Tongue (tissue), 2 donors: ENCODE measurements around the gene ADD3. TPM values are rescaled to one million over a fixed set of nuclear protein-coding genes. Genes with fewer than 3 reads are reported as not detected.
"Not testable (repeated sequence)": the region's sequence is repeated elsewhere in the genome, so short reads cannot be mapped to it uniquely, and the experiment has no call there.

ENCODE experiments used
- DNase-seq: peaks from one replicate; pipeline ENCODE4 v3.0.0-alpha.2; 2015
- total RNA-seq: library from RNA; depleted of rRNA; stranded (reverse); fragments of >200 nt; gene quantifications from one replicate; pipeline ENCODE4 v1.2.3, GENCODE V29; 2014

The ADD3 gene
- total RNA-seq, 1 donor from 2014 or later = 260 TPM

DNA sequence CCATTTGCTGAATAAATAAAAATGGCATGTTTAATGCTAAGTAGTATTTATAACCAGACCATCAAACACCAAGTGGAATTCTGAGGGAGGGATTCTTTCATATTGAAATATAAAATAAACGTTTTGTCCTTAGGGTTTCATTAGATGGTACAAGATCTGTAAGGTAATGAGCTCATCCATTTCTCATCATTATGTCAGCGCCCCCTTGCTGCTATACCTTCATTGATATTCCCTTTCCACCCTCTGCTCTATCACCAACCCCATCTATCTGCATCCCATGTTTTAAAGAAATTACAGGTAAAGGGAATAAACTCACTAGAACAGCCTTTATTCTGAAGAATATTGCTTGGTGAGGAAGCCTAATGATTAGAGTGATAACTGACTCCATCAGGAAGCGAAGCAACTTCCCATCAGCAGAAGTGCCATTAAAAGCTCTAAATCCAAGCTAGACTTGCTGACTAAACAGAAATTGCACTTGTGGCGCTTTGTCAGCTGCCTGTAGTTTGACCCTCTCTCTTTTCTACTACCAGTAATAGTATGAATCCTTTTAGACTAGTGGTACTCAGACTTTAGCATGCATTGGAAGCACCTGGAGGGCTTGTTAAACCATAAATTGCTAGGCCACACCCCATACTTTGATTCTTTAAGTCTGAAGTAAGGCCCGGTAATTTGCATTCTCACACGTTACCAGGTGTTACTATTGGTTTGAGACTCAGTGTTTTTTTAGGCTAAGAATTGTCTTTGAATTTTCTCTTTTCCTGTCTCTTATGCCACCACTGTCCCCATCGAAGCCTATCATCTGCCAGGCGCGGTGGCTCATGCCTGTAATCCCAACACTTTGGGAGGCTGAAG, 27.5 kb downstream of the ADD3 start:
- no peak for DNase-seq

DNA sequence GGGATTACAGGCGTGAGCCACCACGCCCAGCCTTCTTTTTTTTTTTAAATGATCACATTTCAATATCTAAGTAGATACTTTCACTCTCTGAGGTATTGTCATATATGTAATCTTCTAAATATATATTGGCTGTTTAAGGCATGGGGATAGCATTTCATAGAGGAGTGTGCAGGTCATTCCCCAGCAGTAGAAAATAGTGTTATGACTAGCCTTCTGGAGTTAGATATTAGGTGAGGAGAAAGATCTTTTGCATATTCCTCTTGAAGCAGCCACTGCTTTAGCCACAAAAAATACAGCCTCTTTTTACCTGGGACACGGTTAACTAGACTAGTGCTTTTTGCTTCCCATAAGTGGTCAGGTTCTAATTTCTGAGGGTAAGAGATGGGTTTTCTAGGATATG, 28.9 kb downstream of the ADD3 start:
- DNase-seq = no peak

- DNase-seq = no peak
These were observed 31.5 kb downstream of the ADD3 start for GRCh38 chr10:110039254-110039653.

GRCh38 chr10:110040108-110040507, 32.3 kb downstream of the ADD3 start:
- no peak for DNase-seq

DNA sequence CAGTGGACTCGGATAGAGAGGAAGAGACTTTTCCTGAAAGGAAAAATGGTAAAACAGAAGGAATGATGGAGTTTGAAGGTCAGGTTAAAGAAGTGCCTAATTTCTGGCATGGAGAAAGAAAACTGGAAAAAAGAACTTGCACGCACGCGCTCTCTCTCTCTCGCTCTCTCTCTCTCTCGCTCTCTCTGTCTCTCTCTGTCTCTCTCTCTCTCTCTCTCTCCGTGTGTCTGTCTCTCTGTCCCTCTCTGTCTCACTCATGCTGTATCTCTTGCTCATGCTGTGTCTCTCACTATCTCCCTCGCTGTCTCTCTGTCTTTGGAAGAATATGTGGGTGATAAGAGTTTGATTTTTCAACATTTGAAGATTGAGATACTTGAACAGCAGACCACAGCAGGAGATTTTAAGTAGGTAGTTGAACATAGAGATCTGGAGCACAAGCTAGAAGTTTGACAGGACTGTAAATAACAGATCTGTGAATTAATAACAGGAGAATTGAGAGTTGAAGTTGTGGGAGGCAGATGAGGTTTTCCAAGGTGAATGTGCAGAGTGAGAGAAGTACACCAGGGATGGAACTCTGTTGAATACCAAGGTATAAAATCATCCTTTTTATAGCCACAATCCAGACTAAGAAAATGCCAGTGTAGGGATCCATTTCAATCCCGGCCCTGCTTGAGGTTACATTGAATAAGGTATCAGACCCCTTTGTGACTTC, 33.1 kb downstream of the ADD3 start:
- no peak for DNase-seq

- no peak for DNase-seq
These were observed 33.7 kb downstream of the ADD3 start for GRCh38 chr10:110041479-110041829.

DNA sequence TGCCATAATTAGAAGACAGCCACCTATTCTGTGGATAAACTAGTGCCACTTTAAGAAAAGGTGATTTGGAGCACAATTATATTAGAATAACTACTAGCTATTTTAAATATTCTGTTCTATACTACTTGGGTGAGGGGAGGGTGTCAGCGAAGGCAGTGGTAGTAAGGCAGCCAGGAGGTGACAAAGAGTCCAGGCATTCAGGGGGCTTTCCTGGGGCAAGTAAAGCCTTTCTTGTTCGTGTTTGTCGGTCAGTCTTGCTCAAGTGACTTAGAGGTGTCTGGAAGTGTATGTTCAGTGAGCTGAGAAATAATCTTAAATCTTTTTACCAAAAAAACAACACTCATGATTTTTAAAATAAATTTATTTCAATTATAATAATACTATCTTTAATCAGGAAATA, 34.4 kb downstream of the ADD3 start:
- no peak for DNase-seq

- no peak for DNase-seq
These were observed 35.1 kb downstream of the ADD3 start for GRCh38 chr10:110042891-110043290.

- DNase-seq = no peak
These were observed 36.9 kb downstream of the ADD3 start for GRCh38 chr10:110044681-110045080.

DNA sequence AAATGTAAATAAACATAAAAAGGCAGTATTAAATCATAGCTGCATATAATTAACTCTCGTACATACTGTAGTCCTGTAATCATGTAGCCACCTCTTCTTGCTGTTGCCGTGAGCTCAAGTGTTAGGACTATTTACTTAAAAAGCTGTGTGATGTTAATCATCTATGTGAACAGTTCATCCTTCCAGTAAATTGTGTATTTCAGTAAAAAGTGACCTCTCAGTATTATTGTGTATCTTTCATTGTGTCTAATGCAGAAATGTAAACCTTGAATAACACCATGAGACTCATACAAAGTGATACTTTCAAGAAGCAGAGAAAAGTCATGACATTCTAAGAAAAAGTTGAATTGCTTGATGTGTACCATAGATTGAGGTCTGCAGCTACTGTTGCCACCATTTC, 38.0 kb downstream of the ADD3 start:
- no peak for DNase-seq

- DNase-seq = not testable (repeated sequence)
These were observed 40.4 kb downstream of the ADD3 start for GRCh38 chr10:110048145-110048544.

DNA sequence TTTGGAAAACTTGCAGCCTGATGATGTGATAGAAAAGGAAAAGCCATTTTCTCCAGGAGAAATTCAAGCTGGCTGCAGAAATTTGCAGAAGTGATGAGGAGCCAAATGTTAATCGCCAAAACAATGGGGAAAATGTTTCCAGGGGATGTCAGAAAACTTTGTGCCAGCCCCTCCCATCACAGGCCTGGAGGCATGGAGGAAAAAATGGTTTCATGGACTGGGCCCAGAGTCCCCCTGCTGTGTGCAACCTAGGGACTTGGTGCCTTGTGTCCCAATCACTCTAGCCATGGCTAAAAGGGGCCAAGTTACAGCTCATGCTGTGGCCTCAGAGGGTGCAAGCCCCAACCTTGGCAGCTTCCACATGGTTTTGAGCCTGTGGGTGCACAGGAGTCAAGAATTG, 41.0 kb downstream of the ADD3 start:
- DNase-seq = no peak

DNA sequence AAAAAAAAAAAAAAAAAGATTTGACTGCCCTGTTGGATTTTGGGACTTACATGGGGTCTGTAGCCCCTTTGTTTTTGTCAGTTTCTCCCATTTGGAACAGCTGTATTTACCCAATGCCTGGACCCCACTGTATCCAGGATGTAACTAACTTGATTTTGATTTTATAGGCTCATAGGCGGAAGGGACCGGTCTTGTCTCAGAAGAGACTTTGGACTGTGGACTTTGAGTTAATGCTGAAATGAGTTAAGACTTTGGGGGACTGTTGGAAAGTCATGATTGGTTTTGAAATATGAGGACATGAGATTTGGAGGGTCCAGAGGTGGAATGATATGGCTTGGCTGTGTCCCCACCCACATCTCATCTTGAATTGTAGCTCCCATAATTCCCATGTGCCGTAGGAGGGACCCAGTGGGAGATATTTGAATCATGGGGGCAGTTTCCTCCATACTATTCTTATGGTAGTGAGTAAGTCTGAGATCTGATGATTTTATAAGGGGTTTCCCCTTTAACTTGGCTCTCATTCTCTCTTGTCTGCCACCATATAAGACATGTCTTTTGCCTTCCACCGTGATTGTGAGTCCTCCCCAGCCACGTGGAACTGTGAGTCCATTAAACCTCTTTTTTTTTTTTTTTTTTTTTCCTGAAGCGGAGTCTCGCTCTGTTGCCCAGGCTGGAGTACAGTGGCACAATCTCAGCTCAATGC, 42.3 kb downstream of the ADD3 start:
- DNase-seq = not testable (repeated sequence)

DNA sequence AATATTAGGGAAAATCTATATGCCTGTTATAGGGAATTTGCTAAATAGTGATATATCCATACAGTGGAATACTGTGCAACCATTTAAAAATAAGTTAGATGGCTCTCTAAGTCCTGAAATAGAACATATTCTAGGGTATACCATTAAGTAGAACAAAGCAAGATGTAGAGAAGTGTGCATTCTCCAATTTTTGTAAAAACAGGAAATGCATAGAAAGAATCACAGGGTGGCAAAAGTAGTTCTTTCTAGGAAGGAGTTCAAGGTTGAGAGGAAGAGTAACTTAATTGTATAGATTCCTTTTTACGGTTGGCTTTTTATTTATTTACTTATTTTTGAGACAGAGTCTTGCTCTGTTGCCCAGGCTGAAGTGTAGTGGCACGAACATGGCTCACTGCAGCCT, 43.7 kb downstream of the ADD3 start:
- no peak for DNase-seq

DNA sequence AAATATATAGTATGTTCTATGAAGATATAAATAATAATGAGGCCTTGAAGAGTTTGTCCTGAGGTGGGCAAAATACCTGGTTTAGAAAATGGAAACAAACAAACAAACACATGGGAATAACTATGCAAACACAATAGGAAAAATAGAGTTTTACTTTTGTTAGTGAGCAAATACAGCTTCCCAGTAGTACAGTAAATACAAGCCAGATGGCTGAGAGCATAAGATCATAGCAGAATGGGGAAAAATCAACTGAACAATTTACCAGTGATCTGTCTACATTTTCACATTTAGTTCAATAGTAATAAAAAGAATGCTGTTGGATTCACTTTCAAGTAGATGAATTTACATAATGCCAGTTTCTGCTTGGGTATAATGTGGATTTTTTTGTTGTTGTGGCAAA, 45.1 kb downstream of the ADD3 start:
- DNase-seq = no peak

GRCh38 chr10:110056822-110057221, 49.0 kb downstream of the ADD3 start:
- no peak for DNase-seq

DNA sequence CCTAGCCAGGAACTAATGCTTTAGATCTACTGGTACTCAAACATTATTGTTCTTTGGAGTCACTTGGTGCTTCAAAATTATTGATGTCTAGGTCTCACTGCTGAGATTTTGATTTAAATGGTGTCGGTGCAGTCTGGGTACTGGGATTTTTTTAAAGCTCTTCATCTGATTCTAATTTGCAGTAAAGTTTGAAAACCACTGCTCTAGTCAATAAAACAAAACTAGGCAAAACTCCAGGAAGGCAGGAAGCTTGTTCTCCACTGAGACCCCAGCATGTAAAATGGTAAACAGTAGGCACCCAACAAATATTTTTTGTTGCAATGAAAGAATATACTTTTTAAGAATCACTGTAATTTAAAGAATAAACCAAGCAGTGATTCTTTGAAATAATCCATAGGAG, 49.7 kb downstream of the ADD3 start:
- no peak for DNase-seq

DNA sequence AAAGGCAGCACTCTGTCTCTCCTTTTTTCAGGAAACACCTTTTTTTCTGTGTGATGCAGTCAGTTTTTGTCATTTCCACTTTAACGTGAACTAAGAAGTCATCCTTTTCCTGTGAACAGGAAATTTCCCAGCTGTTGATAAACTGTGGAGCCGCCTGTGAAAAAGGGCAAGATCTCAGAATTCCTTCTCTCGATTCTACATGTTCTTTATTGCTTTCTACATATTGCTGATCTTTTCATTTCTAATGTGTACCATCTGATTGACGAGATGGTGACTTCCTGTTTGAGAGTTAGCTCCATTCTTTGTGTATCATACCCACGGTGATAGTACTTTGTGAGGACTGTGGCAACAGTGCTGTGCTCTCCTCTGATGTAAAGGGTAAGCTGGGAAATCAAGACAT, 50.4 kb downstream of the ADD3 start:
- no peak for DNase-seq

- no peak for DNase-seq
These were observed 52.1 kb downstream of the ADD3 start for GRCh38 chr10:110059925-110060324.

GRCh38 chr10:110061687-110062086, 53.9 kb downstream of the ADD3 start:
- no peak for DNase-seq

GRCh38 chr10:110065269-110065668, 57.5 kb downstream of the ADD3 start:
- DNase-seq = no peak

- DNase-seq = no peak
These were observed 60.4 kb downstream of the ADD3 start for GRCh38 chr10:110067960-110068770.
